GM23248 (cell line): Measurements from ENCODE around the gene TMEM72. TPM values are rescaled to one million over a fixed set of nuclear protein-coding genes. Genes with fewer than 3 reads are reported as not detected.

Source experiments
- DNase-seq: peaks from one replicate; pipeline ENCODE4 v3.0.0-alpha.2; 2015
- H2AFZ ChIP-seq: fragments of 200-600 bp; sonication (generic); 2 replicates; pipeline ENCODE4 v1.6.1; 2016; ENCODE audit warnings: antibody characterized with exemption
- H3F3A ChIP-seq: fragments of 200-600 bp; sonication (generic); 2 replicates; pipeline ENCODE4 v1.6.1; 2016; ENCODE audit warnings: mild to moderate bottlenecking, antibody characterized with exemption, mixed run types; ENCODE audit not compliant: insufficient read depth
- H3K27ac ChIP-seq: fragments of 200-600 bp; sonication (generic); 2 replicates; pipeline ENCODE4 v1.5.1; 2016; ENCODE audit warnings: mild to moderate bottlenecking
- H3K27me3 ChIP-seq: fragments of 200-600 bp; sonication (generic); replicated peaks from 2 replicates; pipeline ENCODE4 v1.6.1; 2016; ENCODE audit warnings: mild to moderate bottlenecking; ENCODE audit not compliant: insufficient read depth
- H3K36me3 ChIP-seq: fragments of 200-600 bp; sonication (generic); 2 replicates; pipeline ENCODE4 v1.6.1; 2016; ENCODE audit warnings: low read depth, mild to moderate bottlenecking
- H3K4me1 ChIP-seq: fragments of 200-600 bp; sonication (generic); 2 replicates; pipeline ENCODE4 v1.6.1; 2016; ENCODE audit warnings: mild to moderate bottlenecking; ENCODE audit not compliant: insufficient read depth
- H3K4me2 ChIP-seq: fragments of 200-600 bp; sonication (generic); one replicate; pipeline ENCODE4 v1.6.1; 2016; ENCODE audit warnings: mild to moderate bottlenecking; ENCODE audit not compliant: unreplicated experiment
- H3K4me3 ChIP-seq: fragments of 200-600 bp; sonication (generic); 2 replicates; pipeline ENCODE4 v1.5.1; 2016; ENCODE audit warnings: mild to moderate bottlenecking
- H3K79me2 ChIP-seq: fragments of 200-600 bp; sonication (generic); 2 replicates; pipeline ENCODE4 v1.6.1; 2016; ENCODE audit warnings: mild to moderate bottlenecking; ENCODE audit not compliant: insufficient read depth
- H3K9ac ChIP-seq: fragments of 200-600 bp; sonication (generic); 2 replicates; pipeline ENCODE4 v1.6.1; 2016; ENCODE audit warnings: mild to moderate bottlenecking
- H3K9me2 ChIP-seq: fragments of 200-600 bp; sonication (generic); 2 replicates; pipeline ENCODE4 v1.6.1; 2016; ENCODE audit warnings: mixed run types, mild to moderate bottlenecking, moderate library complexity; ENCODE audit not compliant: insufficient read depth
- H3K9me3 ChIP-seq: fragments of 200-600 bp; sonication (generic); one replicate; pipeline ENCODE4 v1.6.1; 2017; ENCODE audit warnings: low read depth
- H4K20me1 ChIP-seq: fragments of 200-600 bp; sonication (generic); 2 replicates; pipeline ENCODE4 v1.6.0; 2016; ENCODE audit not compliant: insufficient read depth
- EZH2 ChIP-seq: fragments of 200-600 bp; sonication (generic); IDR thresholded peaks from 2 replicates; pipeline ENCODE4 v1.6.1; 2018; ENCODE audit warnings: antibody characterized with exemption, mild to moderate bottlenecking; ENCODE audit not compliant: insufficient read depth, poor library complexity, severe bottlenecking
- EZH2phosphoT487 ChIP-seq: fragments of 200-600 bp; sonication (generic); IDR thresholded peaks from 2 replicates; pipeline ENCODE4 v1.6.1; 2018; ENCODE audit warnings: antibody characterized with exemption, moderate library complexity, mild to moderate bottlenecking, low read depth; ENCODE audit not compliant: insufficient read depth
- WGBS, 2 experiments: methylation state at CpG; one replicate each; pipeline ENCODE4 v1.1.6; 2015 to 2017; ENCODE audit warnings: low lambda C conversion rate in 2 of 2, low coverage in 1 of 2; ENCODE audit errors: missing lambda C conversion rate in 2 of 2; 5-methylcytosine and 5-hydroxymethylcytosine counted together
- in situ Hi-C: fragments of 300-500 bp; cut with MboI; formaldehyde crosslinking; loops from 2 replicates; pipeline ENCODE4 v1.15.0; 2020
- polyA plus RNA-seq: library from polyadenylated mRNA; unstranded; fragments of >200 nt; fragmentation: Nextera tagmentation; extraction: Ambion mirVana; gene quantifications from 2 replicates; pipeline ENCODE4 v1.2.1, GENCODE V29; 2016
- total RNA-seq: library from RNA; depleted of rRNA; stranded (reverse); fragments of >200 nt; shearing (Covaris generic); gene quantifications from 2 replicates; pipeline ENCODE4 v1.2.3, GENCODE V29; 2014

TMEM72 gene
- total and polyA plus RNA-seq, 2 experiments from 2014 or later, result not detected

DNA sequence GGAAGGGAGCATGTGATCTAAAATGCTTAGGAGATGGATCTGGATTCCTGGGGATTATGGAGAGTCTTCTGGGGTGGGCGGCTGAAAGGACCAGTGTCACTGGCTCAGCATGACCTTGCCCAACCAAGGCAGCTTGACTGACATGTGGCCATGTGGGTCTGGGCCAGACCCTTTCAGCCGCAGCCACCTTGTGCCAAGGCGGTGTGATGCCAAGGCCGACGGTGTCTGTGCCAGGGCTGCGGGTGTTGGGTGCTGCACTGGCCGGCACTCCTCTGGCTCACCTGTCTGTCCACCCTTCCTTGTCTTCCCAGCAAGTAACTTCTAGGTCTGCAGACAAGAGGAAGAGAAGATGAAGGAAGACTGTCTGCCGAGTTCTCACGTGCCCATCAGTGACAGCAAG is 58.7 kb downstream of the TMEM72 start:
- in situ Hi-C loops, result no loop called here
- WGBS, 2 experiments, result 89 to 92% methylated on average over 9 of the region's 9 CpGs
- H3K4me3 ChIP-seq, result no peak overlapping the region

GRCh38 chr10:44970812-44971395 is 59.8 kb downstream of the TMEM72 start:
- no peaks in the 10 kb centered on the region for H3K36me3 ChIP-seq
- DNase-seq, result no peak
- no peak for TF ChIP-seq EZH2
- no peak for TF ChIP-seq EZH2phosphoT487

More for the DNA sequence above, 58.7 kb downstream of the TMEM72 start:
- Histone ChIP-seq H3K9me3 (no peaks in the 10 kb centered on the region), H2AFZ (no peak overlapping the region), H3K36me3 (no peaks in the 10 kb centered on the region), H3F3A (no peaks in the 10 kb centered on the region), H3K9me2 (no peaks in the 10 kb centered on the region), H4K20me1 (no peaks in the 10 kb centered on the region), H3K27me3 (no peaks in the 10 kb centered on the region), H3K79me2 (no peaks in the 10 kb centered on the region), H3K4me2 (no peak overlapping the region), H3K4me1 (no peaks in the 10 kb centered on the region), H3K9ac (no peak overlapping the region), H3K27ac (no peak overlapping the region)
- TF ChIP-seq EZH2 (no peak), EZH2phosphoT487 (no peak)
- no peak for DNase-seq

GRCh38 chr10:44971434-44971833 is 60.3 kb downstream of the TMEM72 start:
- WGBS, 2 experiments, result 80 to 86% methylated on average over 11 of the region's 11 CpGs
- peaks cover 4% of the 10 kb centered on the region; the same call in 1 of the 2 replicates for H3K4me1 ChIP-seq
- no peak overlapping the region for H3K9ac ChIP-seq
- no peaks in the 10 kb centered on the region for H3K36me3 ChIP-seq
- no peak for TF ChIP-seq EZH2
- TF ChIP-seq EZH2phosphoT487, result no peak
- H3K4me2 ChIP-seq, result no peak overlapping the region
- no peaks in the 10 kb centered on the region for H3F3A ChIP-seq
- in situ Hi-C loops, result no loop called here
- no peak overlapping the region for H3K4me3 ChIP-seq
- no peak overlapping the region for H3K27ac ChIP-seq
- no peak for DNase-seq
- no peak overlapping the region for H2AFZ ChIP-seq
- H3K9me3 ChIP-seq, result no peaks in the 10 kb centered on the region
- no peaks in the 10 kb centered on the region for H4K20me1 ChIP-seq
- no peaks in the 10 kb centered on the region for H3K79me2 ChIP-seq
- no peaks in the 10 kb centered on the region for H3K27me3 ChIP-seq
- no peaks in the 10 kb centered on the region for H3K9me2 ChIP-seq

More at GRCh38 chr10:44970812-44971395, 59.8 kb downstream of the TMEM72 start:
- Histone ChIP-seq H3K27ac (no peak overlapping the region), H3K4me3 (no peak overlapping the region), H3K79me2 (no peaks in the 10 kb centered on the region), H3F3A (no peaks in the 10 kb centered on the region), H4K20me1 (no peaks in the 10 kb centered on the region), H3K9me2 (no peaks in the 10 kb centered on the region), H3K4me2 (no peak overlapping the region), H3K4me1 (peaks cover 4% of the 10 kb centered on the region; the same call in 1 of the 2 replicates), H3K9me3 (no peaks in the 10 kb centered on the region), H3K27me3 (no peaks in the 10 kb centered on the region), H3K9ac (no peak overlapping the region), H2AFZ (no peak overlapping the region)
- 92 to 94% methylated on average over 8 of the region's 8 CpGs for WGBS, 2 experiments
- in situ Hi-C loops, result no loop called here

DNA sequence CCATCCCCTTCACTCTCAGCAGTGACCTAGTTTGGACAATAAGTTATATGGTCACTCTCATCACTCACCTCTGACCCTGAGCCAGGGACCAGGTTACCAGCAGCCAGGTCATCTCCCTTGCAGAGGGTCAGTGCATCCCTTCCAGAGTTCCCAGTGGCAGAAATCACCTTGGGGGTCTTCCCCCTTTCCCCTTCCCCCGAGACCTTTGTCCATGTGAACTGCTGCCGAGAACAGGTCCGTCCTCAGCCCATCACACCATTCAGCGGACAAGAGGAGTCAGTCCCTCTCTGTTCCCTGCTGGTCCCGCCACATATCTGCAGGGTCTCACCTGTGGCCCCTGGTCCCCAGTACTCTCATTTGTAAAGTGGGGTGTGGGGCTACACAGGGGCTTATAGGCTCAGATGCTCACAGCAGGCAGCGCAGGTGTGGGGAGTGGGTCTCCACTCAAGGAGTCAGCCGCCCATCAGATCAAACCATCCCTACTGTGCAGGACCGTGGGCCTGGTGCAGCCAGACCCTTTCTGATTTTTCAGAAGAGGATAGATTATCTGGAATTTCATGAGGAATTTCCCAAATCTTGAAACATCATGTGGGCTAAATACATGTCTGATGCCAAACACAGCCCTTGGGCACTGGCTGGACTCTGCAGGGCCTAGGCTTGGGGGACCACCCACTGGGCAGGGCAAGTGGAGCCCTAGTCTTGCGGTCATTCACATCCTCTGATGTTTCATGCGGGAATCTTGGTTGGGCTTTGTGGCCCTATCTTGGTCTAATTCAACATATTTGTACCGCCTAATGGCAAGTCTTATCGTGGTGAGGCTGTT is 61.0 kb downstream of the TMEM72 start:
- no peak overlapping the region for H2AFZ ChIP-seq
- no peaks in the 10 kb centered on the region for H3K79me2 ChIP-seq
- H3K4me2 ChIP-seq, result no peak overlapping the region
- in situ Hi-C loops, result no loop called here
- no peaks in the 10 kb centered on the region for H3F3A ChIP-seq
- 89% methylated on average over 12 of the region's 12 CpGs for WGBS, 2 experiments
- no peak overlapping the region for H3K27ac ChIP-seq
- TF ChIP-seq EZH2phosphoT487 (no peak), EZH2 (no peak)
- no peaks in the 10 kb centered on the region for H3K9me2 ChIP-seq
- no peaks in the 10 kb centered on the region for H3K9me3 ChIP-seq
- H3K36me3 ChIP-seq, result no peaks in the 10 kb centered on the region
- H3K4me3 ChIP-seq, result no peak overlapping the region
- H3K4me1 ChIP-seq, result peaks cover 4% of the 10 kb centered on the region; the same call in 1 of the 2 replicates
- H3K27me3 ChIP-seq, result no peaks in the 10 kb centered on the region
- H4K20me1 ChIP-seq, result no peaks in the 10 kb centered on the region
- H3K9ac ChIP-seq, result no peak overlapping the region
- no peak for DNase-seq
